ENCODE data around the gene POLR1E.

The POLR1E gene

DNA sequence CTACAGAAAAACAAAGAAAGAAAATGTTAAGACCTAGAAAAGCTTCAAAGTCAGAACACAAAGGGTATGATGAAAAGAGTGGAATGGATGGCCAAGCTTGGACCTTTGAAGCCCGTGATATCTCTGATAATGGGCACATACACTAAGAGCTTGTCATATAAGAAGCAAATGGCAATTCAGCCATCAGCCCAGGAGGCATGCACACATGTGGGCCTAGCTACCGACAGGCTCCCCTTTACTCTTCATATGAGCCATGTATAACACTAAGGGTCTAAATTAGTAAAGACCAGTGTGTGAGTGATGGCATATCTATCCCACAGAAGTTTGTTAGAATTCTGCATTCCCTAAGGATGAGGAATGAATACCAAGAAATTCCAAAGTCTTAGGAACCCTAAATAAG, 43.2 kb upstream of the POLR1E start:
- DNase-seq (ENCODE audit: low read depth): no peak
- no peak overlapping the region for H3K4me3 ChIP-seq (ENCODE audit: low read length)
- TF ChIP-seq, protein P1, sequence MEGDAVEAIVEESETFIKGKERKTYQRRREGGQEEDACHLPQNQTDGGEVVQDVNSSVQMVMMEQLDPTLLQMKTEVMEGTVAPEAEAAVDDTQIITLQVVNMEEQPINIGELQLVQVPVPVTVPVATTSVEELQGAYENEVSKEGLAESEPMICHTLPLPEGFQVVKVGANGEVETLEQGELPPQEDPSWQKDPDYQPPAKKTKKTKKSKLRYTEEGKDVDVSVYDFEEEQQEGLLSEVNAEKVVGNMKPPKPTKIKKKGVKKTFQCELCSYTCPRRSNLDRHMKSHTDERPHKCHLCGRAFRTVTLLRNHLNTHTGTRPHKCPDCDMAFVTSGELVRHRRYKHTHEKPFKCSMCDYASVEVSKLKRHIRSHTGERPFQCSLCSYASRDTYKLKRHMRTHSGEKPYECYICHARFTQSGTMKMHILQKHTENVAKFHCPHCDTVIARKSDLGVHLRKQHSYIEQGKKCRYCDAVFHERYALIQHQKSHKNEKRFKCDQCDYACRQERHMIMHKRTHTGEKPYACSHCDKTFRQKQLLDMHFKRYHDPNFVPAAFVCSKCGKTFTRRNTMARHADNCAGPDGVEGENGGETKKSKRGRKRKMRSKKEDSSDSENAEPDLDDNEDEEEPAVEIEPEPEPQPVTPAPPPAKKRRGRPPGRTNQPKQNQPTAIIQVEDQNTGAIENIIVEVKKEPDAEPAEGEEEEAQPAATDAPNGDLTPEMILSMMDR (conservative IDR thresholded peaks at IDR 0.05; ENCODE audit: low read depth, low read length): no peak

DNA sequence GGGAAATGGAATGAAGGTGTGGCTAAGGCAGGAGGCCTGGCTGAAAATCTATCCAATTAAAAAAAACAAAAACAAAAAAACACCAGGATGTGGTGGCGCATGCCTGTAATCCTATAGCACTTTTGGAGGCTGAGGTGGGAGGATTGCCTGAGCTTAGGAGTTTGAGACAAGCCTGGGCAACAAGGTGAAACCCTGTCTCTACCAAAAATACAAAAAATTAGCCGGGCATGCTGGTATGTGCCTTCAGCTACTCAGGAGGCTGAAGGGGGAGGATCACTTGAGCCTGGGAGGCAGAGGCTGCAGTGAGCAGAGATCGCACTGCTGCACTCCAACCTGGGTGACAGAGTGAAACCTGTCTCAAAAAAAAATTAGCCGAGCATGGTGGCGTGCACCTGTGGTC, 42.2 kb upstream of the POLR1E start:
- TF ChIP-seq, protein P1 (conservative IDR thresholded peaks at IDR 0.05; ENCODE audit: low read depth, low read length): no peak
- no peak overlapping the region for H3K4me3 ChIP-seq (ENCODE audit: low read length)
- DNase-seq (ENCODE audit: low read depth): no peak

DNA sequence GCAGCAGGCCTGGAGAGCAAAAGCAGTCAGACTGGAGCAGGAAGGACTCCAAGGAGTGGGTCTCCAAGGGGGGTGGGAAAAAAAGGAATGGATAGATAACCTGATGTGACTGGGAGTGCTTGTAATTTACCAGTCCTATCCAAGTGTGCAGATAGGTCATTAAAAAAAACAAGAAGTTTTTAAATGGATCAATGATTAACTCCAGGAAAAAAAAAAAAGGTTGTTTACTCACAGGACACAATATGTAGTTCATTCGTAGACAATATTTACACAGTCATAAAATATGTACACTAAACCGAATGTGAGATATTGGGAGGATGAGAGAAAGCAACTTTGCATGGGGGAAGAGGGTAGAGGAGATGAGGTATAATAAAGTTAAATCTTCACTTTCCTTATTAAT, 40.9 kb upstream of the POLR1E start:
- TF ChIP-seq, protein P1 (conservative IDR thresholded peaks at IDR 0.05; ENCODE audit: low read depth, low read length): no peak
- no peak overlapping the region for H3K4me3 ChIP-seq (ENCODE audit: low read length)
- no peak for DNase-seq (ENCODE audit: low read depth)

DNA sequence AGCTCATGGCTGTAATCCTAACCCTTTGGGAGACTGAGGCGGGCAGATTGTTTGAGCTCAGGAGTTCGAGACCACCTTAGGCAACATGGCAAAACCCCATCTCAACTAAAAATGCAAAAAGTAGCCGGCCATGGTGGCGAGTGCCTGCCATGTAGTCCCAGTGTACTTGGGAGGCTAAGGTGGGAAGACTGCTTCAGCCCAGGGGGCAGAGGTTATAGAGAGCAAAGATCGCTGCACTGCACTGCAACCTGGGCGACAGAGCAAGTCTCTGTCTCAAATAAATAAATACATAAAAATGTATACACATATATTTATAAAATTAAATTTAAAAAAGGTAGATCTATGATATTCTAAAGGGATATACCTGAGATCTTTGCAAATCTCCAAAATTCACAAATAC, 39.9 kb upstream of the POLR1E start:
- no peak overlapping the region for H3K4me3 ChIP-seq (ENCODE audit: low read length)
- TF ChIP-seq, protein P1 (conservative IDR thresholded peaks at IDR 0.05; ENCODE audit: low read depth, low read length): no peak
- DNase-seq (ENCODE audit: low read depth): no peak

DNA sequence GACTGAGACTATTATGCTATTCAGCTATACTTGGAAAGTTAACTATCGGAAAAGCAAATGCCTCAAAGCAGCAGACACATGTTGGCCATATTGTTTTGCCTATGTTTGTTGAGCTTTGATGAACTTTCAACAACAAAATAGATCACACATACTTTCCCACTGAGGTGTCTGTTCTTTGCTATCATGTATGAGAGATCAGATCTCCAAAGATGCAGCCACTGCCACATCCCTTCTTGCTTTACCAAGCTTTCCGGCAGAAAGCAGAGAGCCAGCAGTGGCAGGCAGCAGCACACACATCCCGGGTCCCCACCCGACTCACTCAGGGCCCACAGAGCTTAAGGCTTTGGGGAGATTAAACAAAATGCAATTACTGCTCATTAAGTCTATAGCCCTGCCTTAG, 39.3 kb upstream of the POLR1E start:
- H3K4me3 ChIP-seq (ENCODE audit: low read length): no peak overlapping the region
- no peak for DNase-seq (ENCODE audit: low read depth)
- TF ChIP-seq, protein P1 (conservative IDR thresholded peaks at IDR 0.05; ENCODE audit: low read depth, low read length): no peak

DNA sequence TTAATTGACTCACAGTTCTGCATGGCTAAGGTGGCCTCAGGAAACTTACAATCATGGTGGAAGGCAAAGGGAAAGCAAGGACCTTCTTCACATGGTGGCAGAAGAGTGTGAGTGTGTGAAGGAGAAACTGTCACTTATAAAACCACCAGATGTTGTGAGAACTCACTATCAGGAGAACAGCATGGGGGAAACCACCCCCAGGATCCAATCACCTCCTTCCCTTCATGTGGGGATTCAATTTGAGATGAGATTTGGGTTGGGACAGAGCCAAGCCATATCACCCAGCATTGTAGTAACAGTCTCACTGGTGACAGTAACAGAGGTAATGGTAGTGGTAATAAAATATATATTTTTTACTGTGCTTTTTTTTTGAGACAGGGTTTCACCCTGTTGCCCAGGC, 38.6 kb upstream of the POLR1E start:
- TF ChIP-seq, protein P1 (conservative IDR thresholded peaks at IDR 0.05; ENCODE audit: low read depth, low read length): no peak
- DNase-seq (ENCODE audit: low read depth): no peak
- no peak overlapping the region for H3K4me3 ChIP-seq (ENCODE audit: low read length)

DNA sequence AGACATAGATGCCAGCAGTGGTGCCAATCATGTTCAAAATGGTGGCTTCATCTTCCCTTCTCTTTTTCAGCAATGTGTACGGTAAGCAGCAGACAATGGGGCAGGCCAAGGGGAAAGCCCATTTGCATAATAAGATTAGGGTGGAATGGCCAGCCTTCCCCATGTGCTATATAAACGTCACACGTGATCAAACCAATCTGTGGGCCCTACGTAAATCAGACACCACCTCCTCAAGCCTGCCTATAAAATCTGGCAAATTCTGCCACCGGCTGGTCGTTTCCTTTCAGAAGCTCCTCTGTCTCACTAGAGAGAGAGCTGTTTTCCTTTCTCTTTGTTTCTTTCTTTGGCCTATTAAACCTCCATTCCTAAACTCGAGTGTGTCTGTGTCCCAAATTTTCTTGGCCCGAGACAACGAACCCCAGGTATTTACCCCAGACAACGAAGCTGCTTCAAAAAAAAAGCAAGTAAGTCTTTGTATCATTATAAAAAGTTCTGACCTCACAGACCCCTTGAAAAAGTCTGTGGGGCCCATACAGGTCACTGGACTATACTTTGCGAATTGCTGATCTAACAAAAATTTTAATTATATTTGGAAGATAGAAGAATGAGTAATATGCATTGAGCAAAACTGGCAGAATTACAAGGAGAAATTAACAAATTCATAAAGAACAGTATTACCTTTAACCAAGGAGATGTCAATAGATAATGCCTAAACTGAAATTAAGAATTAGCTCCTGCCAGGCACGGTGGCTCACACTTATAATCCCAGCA, 35.7 kb upstream of the POLR1E start:
- TF ChIP-seq, protein P1 (conservative IDR thresholded peaks at IDR 0.05; ENCODE audit: low read depth, low read length): peak; percentile 4
- H3K4me3 ChIP-seq (ENCODE audit: low read length): no peak overlapping the region

More for the DNA sequence above, 35.7 kb upstream of the POLR1E start:
- DNase-seq (ENCODE audit: low read depth): peak; percentile 66

All from retinal pigment epithelial cell (primary cell).